Upper lobe of left lung (tissue), 6 donors: ENCODE data around the gene ZNF446. TPM values are rescaled to one million over a fixed set of nuclear protein-coding genes. Genes with fewer than 3 reads are reported as not detected.
A peak's percentile ranks its signal among the peaks of the same experiment; 100 is the strongest.

Experiments used
- ATAC-seq, 2 donors: fragments of 200-7000 bp; cut with Tn5 transposase; one replicate each; pipeline ENCODE4 v1.9.1; 2022; ENCODE audit warnings: mild to moderate bottlenecking in 2 of 2, moderate library complexity in 2 of 2; ENCODE audit not compliant: low FRiP score in 2 of 2
- DNase-seq, 2 donors: peaks; one replicate each; pipeline ENCODE4 v3.0.0-alpha.2; 2019 to 2020
- H3K27ac ChIP-seq, 4 donors: fragments of 200-600 bp; sonication (generic); one replicate each; pipeline ENCODE4 v1.5.1; 2016 to 2019
- H3K27me3 ChIP-seq, 4 donors: fragments of 200-600 bp; sonication (generic); one replicate each; pipeline ENCODE4 v1.5.1; 2017 to 2019
- H3K36me3 ChIP-seq, 4 donors: fragments of 200-600 bp; sonication (generic); one replicate each; pipeline ENCODE4 v1.5.1; 2016 to 2019
- H3K4me1 ChIP-seq, 4 donors: fragments of 200-600 bp; sonication (generic); one replicate each; pipeline ENCODE4 v1.5.1; 2018 to 2019
- H3K4me3 ChIP-seq, 4 donors: fragments of 200-600 bp; sonication (generic); one replicate each; pipeline ENCODE4 v1.5.1; 2017 to 2019; ENCODE audit warnings: mild to moderate bottlenecking in 2 of 4, moderate library complexity in 1 of 4
- H3K9me3 ChIP-seq, 4 donors: fragments of 200-600 bp; sonication (generic); one replicate each; pipeline ENCODE4 v1.5.1; 2018 to 2019
- CTCF ChIP-seq, 6 experiments: fragments of 450-650 bp in 4 of 6; fragments of 200-600 bp in 2 of 6; sonication (generic) in 2 of 6; IDR thresholded peaks; one replicate each; pipeline ENCODE4 v1.5.1; 2016 to 2019; ENCODE audit warnings: antibody characterized with exemption in 6 of 6
- EP300 ChIP-seq, 4 donors: sonication (generic); formaldehyde crosslinking; IDR thresholded peaks; one replicate each; pipeline ENCODE4 v1.5.1; 2017; ENCODE audit warnings: antibody characterized with exemption in 4 of 4, control low read depth in 2 of 4
- POLR2A ChIP-seq, 4 donors: fragments of 450-650 bp; IDR thresholded peaks; one replicate each; pipeline ENCODE4 v1.5.1; 2016 to 2017; ENCODE audit warnings: antibody characterized with exemption in 4 of 4, mild to moderate bottlenecking in 2 of 4
- POLR2AphosphoS5 ChIP-seq, 2 donors: sonication (generic); formaldehyde crosslinking; IDR thresholded peaks; one replicate each; pipeline ENCODE4 v1.5.1; 2017; ENCODE audit warnings: antibody characterized with exemption in 2 of 2
- WGBS, 2 donors: methylation state at CpG; one replicate each; pipeline ENCODE4 v1.1.5; 2017 to 2018; 5-methylcytosine and 5-hydroxymethylcytosine counted together
- total RNA-seq, 6 donors: library from RNA; depleted of rRNA in 4 of 6; stranded (reverse); fragments of >200 nt in 4 of 6; gene quantifications; one replicate each; pipeline versions ENCODE4 v1.1.0 to v1.2.1, GENCODE V29; 2016 to 2021
- donor health status: DM: no; HTN: no; CAD: no; lungs with moderate emphysema.
- donor health status: DM: no; HTN: yes; CAD: no; lungs with severe emphysema.

The ZNF446 gene
- total RNA-seq, 6 donors from 2014 or later: 10.1 to 30.4 (median 14.4) TPM

- TF ChIP-seq POLR2A (IDR thresholded peaks at IDR 0.05) (peak in 2 of 4 donors; percentile 29 to 75), POLR2AphosphoS5 (IDR thresholded peaks at IDR 0.05) (peak; percentile 69 to 73), EP300 (IDR thresholded peaks at IDR 0.05) (no peak), CTCF (IDR thresholded peaks at IDR 0.05) (peak in 1 of 6 experiments; percentile 17)
- peak; percentile 97 to 99 for ATAC-seq
- 0% methylated on average over 4 to 18 of the region's 79 CpGs for WGBS, 2 donors
- Histone ChIP-seq H3K9me3 (peaks cover 0 to 8% (median 3%) of the 10 kb centered on the region in 4 donors), H3K4me3 (peak within 1 kb of the TSS; percentile 64 to 99 (median 98)), H3K27ac (peak within 1 kb of the TSS in 3 of 4 donors; percentile 60 to 73 (median 62)), H3K36me3 (peaks cover 4 to 25% (median 13%) of the 10 kb centered on the region in 4 donors), H3K4me1 (peaks cover 6 to 12% (median 7%) of the 10 kb centered on the region in 4 donors), H3K27me3 (no peaks in the 10 kb centered on the region)
- peak; percentile 96 to 98 for DNase-seq
Observed at GRCh38 chr19:58451358-58452101, 24.6 kb upstream of the ZNF446 start, which contains the start of gene ZNF324B. Gene ZNF324B (plus strand): TSS chr19:58451622. CDS start chr19:58453702, 2,080 bp downstream.

DNA sequence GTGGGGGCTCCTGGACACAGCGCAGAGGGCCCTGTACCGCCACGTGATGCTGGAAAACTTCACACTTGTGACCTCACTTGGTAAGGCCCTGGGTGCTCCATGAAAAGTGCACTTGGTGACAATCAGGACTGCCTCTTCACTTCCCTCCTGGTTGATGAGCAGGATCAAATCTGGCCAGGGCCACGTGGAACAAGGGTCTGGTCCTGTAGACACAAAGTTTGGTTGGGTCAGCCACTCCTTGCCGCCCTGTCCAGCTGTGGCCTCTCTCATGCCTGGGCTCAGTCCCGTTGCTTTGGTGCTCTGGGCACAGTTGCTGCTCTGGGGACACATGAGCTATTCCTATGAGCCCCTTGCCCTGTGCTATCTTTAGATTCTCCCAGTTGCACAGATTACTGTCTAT is 22.4 kb upstream of the ZNF446 start:
- Histone ChIP-seq H3K4me1 (peaks cover 6 to 12% (median 7%) of the 10 kb centered on the region in 4 donors), H3K36me3 (peaks cover 4 to 32% (median 17%) of the 10 kb centered on the region in 4 donors), H3K9me3 (peaks cover 0 to 4% (median 2%) of the 10 kb centered on the region in 4 donors), H3K27ac (no peak overlapping the region), H3K27me3 (no peaks in the 10 kb centered on the region), H3K4me3 (no peak overlapping the region)
- TF ChIP-seq CTCF (IDR thresholded peaks at IDR 0.05) (no peak), EP300 (IDR thresholded peaks at IDR 0.05) (no peak), POLR2AphosphoS5 (IDR thresholded peaks at IDR 0.05) (no peak), POLR2A (IDR thresholded peaks at IDR 0.05) (no peak)
- whole genome bisulfite sequencing, 2 donors: 88 to 91% methylated on average over 6 of the region's 6 CpGs
- no peak for ATAC-seq
- no peak for DNase-seq

DNA sequence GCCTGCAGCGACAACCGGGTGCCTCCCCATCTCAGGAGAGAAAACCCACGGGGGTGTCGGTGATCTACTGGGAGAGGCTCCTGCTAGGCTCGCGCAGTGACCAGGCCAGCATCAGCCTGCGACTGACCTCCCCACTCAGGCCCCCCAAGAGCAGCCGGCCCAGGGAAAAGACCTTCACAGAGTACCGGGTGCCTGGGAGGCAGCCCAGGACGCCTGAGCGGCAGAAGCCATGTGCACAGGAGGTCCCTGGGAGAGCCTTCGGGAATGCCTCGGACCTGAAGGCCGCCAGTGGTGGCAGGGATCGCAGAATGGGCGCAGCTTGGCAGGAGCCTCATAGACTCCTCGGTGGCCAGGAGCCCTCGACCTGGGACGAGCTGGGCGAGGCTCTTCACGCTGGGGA is 20.8 kb upstream of the ZNF446 start:
- 87 to 92% methylated on average over 6 to 21 of the region's 21 CpGs for WGBS, 2 donors
- TF ChIP-seq POLR2A (IDR thresholded peaks at IDR 0.05): no peak
- Histone ChIP-seq H3K4me1 (peaks cover 6 to 12% (median 7%) of the 10 kb centered on the region in 4 donors), H3K36me3 (peaks cover 4 to 32% (median 17%) of the 10 kb centered on the region in 4 donors), H3K9me3 (no peaks in the 10 kb centered on the region), H3K27ac (no peak overlapping the region), H3K27me3 (no peaks in the 10 kb centered on the region), H3K4me3 (no peak overlapping the region)
- DNase-seq: peak in 1 of 2 donors; percentile 60
- no peak for ATAC-seq

- H3K36me3 ChIP-seq: peaks cover 4 to 32% (median 17%) of the 10 kb centered on the region in 4 donors
- H3K4me3 ChIP-seq: no peak overlapping the region
- no peaks in the 10 kb centered on the region for H3K27me3 ChIP-seq
- DNase-seq (peak in 1 of 2 donors; percentile 75), ATAC-seq (no peak)
- no peak for TF ChIP-seq CTCF (IDR thresholded peaks at IDR 0.05)
- no peak for TF ChIP-seq EP300 (IDR thresholded peaks at IDR 0.05)
- no peak for TF ChIP-seq POLR2A (IDR thresholded peaks at IDR 0.05)
- no peak for TF ChIP-seq POLR2AphosphoS5 (IDR thresholded peaks at IDR 0.05)
- H3K27ac ChIP-seq: no peak overlapping the region
- H3K9me3 ChIP-seq: no peaks in the 10 kb centered on the region
- WGBS, 2 donors: 97% methylated on average over 34 to 35 of the region's 35 CpGs
- peaks cover under 1 to 6% (median 2%) of the 10 kb centered on the region in 4 donors for H3K4me1 ChIP-seq
Observed at GRCh38 chr19:58456111-58456510, 20.0 kb upstream of the ZNF446 start.

- H3K27me3 ChIP-seq: no peaks in the 10 kb centered on the region
- WGBS, 2 donors: 93 to 97% methylated on average over 2 of the region's 2 CpGs
- DNase-seq: no peak
- no peak overlapping the region for H3K27ac ChIP-seq
- no peak overlapping the region for H3K4me3 ChIP-seq
- peaks cover 0 to 19% (median 11%) of the 10 kb centered on the region in 4 donors for H3K36me3 ChIP-seq
- H3K9me3 ChIP-seq: no peaks in the 10 kb centered on the region
- TF ChIP-seq CTCF (IDR thresholded peaks at IDR 0.05): no peak
- TF ChIP-seq EP300 (IDR thresholded peaks at IDR 0.05): no peak
- no peak for TF ChIP-seq POLR2A (IDR thresholded peaks at IDR 0.05)
- no peak for TF ChIP-seq POLR2AphosphoS5 (IDR thresholded peaks at IDR 0.05)
- no peaks in the 10 kb centered on the region for H3K4me1 ChIP-seq
- no peak for ATAC-seq
Observed at GRCh38 chr19:58460039-58460438, 16.1 kb upstream of the ZNF446 start.
